SK-N-SH (cell line): ENCODE results near the gene KRTAP4-3. TPM values are rescaled to one million over a fixed set of nuclear protein-coding genes. Genes with fewer than 3 reads are reported as not detected.
"Not testable (repeated sequence)": the region's sequence is repeated elsewhere in the genome, so short reads cannot be mapped to it uniquely, and the experiment has no call there.

Source experiments
- CTCF ChIA-PET: fragments of 300-600, 350-600 bp; formaldehyde crosslinking; extraction: SDS; loops from one replicate; lab custom pipeline; 2021; lab: Yijun Ruan, JAX
- POLR2A ChIA-PET: fragments of 350-600 bp; sonication (Branson Sonifier 250); formaldehyde crosslinking; extraction: SDS; loops from one replicate; lab custom pipeline; 2020; ENCODE audit warnings: antibody characterized with exemption, inconsistent platforms; lab: Yijun Ruan, JAX
- DNase-seq: peaks from one replicate; pipeline ENCODE4 v3.0.0; 2012
- H2AFZ ChIP-seq: fragments of 200-600 bp; sonication (generic); 2 replicates; pipeline ENCODE4 v1.8.1; 2016; ENCODE audit warnings: antibody characterized with exemption, mild to moderate bottlenecking, low read depth
- H3F3A ChIP-seq: fragments of 200-600 bp; sonication (generic); replicated peaks from 2 replicates; pipeline ENCODE3; 2016; ENCODE audit warnings: antibody characterized with exemption, mild to moderate bottlenecking; ENCODE audit not compliant: insufficient read depth
- H3K27ac ChIP-seq, 2 experiments: fragments of 200-500 bp in 1 of 2; fragments of 200-600 bp in 1 of 2; sonication (Bioruptor generic) in 1 of 2; sonication (generic), shearing (Covaris generic) in 1 of 2; 2 replicates each; pipeline versions ENCODE4 v1.5.1 to v1.6.1; 2014 to 2016; ENCODE audit warnings: low read depth in 2 of 2, inconsistent platforms in 1 of 2, low read length in 1 of 2, mild to moderate bottlenecking in 1 of 2, mixed read lengths in 1 of 2
- H3K27me3 ChIP-seq: fragments of 200-600 bp; sonication (generic), shearing (Covaris generic); 2 replicates; pipeline ENCODE4 v1.6.1; 2016; ENCODE audit warnings: mixed run types; ENCODE audit not compliant: insufficient read depth
- H3K36me3 ChIP-seq, 2 experiments: fragments of 200-500 bp in 1 of 2; fragments of 200-600 bp in 1 of 2; sonication (Bioruptor generic) in 1 of 2; sonication (generic) in 1 of 2; replicated peaks in 1 of 2; 2 replicates each; pipeline versions ENCODE3 to v1.5.1; 2014 to 2016; ENCODE audit warnings: low read length in 1 of 2, mild to moderate bottlenecking in 1 of 2; ENCODE audit not compliant: insufficient read depth in 2 of 2, control insufficient read depth in 1 of 2
- H3K4me1 ChIP-seq, 2 experiments: fragments of 200-500 bp in 1 of 2; fragments of 200-600 bp in 1 of 2; sonication (Bioruptor generic) in 1 of 2; sonication (generic), shearing (Covaris generic) in 1 of 2; 2 replicates each; pipeline versions ENCODE4 v1.5.1 to v1.6.1; 2014 to 2016; ENCODE audit warnings: low read depth in 1 of 2, low read length in 1 of 2, mixed run types in 1 of 2; ENCODE audit not compliant: insufficient read depth in 2 of 2, control insufficient read depth in 1 of 2
- H3K4me2 ChIP-seq: fragments of 200-600 bp; sonication (generic), shearing (Covaris generic); 2 replicates; pipeline ENCODE4 v1.6.1; 2017; ENCODE audit warnings: mixed run types
- H3K4me3 ChIP-seq, 2 experiments: fragments of 200-500 bp in 1 of 2; fragments of 200-600 bp in 1 of 2; sonication (Bioruptor generic) in 1 of 2; sonication (generic), shearing (Covaris generic) in 1 of 2; 2 replicates each; pipeline versions ENCODE4 v1.5.1 to v1.8.1; 2014 to 2016; ENCODE audit warnings: low read depth in 2 of 2, inconsistent platforms in 1 of 2, low read length in 1 of 2, mild to moderate bottlenecking in 1 of 2, mixed read lengths in 1 of 2, moderate library complexity in 1 of 2
- H3K79me2 ChIP-seq: fragments of 200-600 bp; sonication (generic); 2 replicates; pipeline ENCODE4 v1.8.1; 2017; ENCODE audit warnings: mild to moderate bottlenecking; ENCODE audit not compliant: insufficient read depth
- H3K9ac ChIP-seq: fragments of 200-600 bp; sonication (generic); 2 replicates; pipeline ENCODE4 v1.6.1; 2017; ENCODE audit warnings: mixed run types
- H3K9me2 ChIP-seq: fragments of 200-600 bp; sonication (generic); 2 replicates; pipeline ENCODE4 v1.6.1; 2017; ENCODE audit warnings: mixed run types
- H3K9me3 ChIP-seq: fragments of 200-600 bp; sonication (generic); 2 replicates; pipeline ENCODE4 v1.6.1; 2017; ENCODE audit warnings: mixed run types, mild to moderate bottlenecking, moderate library complexity
- H4K20me1 ChIP-seq: fragments of 200-600 bp; sonication (generic); 2 replicates; pipeline ENCODE4 v1.6.1; 2017; ENCODE audit warnings: mild to moderate bottlenecking, mixed run types; ENCODE audit not compliant: insufficient read depth
- EZH2phosphoT487 ChIP-seq: fragments of 200-600 bp; sonication (generic); IDR thresholded peaks from 2 replicates; pipeline ENCODE4 v1.6.1; 2017; ENCODE audit warnings: low read depth, mixed run types, mild to moderate bottlenecking, antibody characterized with exemption, moderate library complexity, borderline replicate concordance
- FOSL2 ChIP-seq: IDR thresholded peaks from 2 replicates; pipeline ENCODE4 v1.4.0; 2012; ENCODE audit warnings: low read depth, mild to moderate bottlenecking, moderate library complexity, borderline replicate concordance
- FOXJ3 ChIP-seq: sonication (generic); formaldehyde crosslinking; IDR thresholded peaks from 2 replicates; pipeline ENCODE4 v1.5.1; 2020; ENCODE audit warnings: mild to moderate bottlenecking, missing genetic modification reagents
- GABPA ChIP-seq: IDR thresholded peaks from 2 replicates; pipeline ENCODE4 v1.4.0; 2012; ENCODE audit warnings: low read depth, mild to moderate bottlenecking
- GATA2 ChIP-seq: sonication (generic); formaldehyde crosslinking; IDR thresholded peaks from 2 replicates; pipeline ENCODE4 v1.5.0; 2020; ENCODE audit warnings: mild to moderate bottlenecking, missing genetic modification reagents
- POLR2AphosphoS5 ChIP-seq: IDR thresholded peaks from 2 replicates; pipeline ENCODE4 v1.6.1; 2012; ENCODE audit warnings: low read depth, low read length
- RAD21 ChIP-seq: IDR thresholded peaks from 2 replicates; pipeline ENCODE4 v1.6.1; 2012; ENCODE audit warnings: mild to moderate bottlenecking, low read length
- RCOR1 ChIP-seq: fragments of 150-350 bp; IDR thresholded peaks from 2 replicates; pipeline ENCODE4 v1.6.1; 2017; ENCODE audit warnings: antibody characterized with exemption, low read length
- REST ChIP-seq: IDR thresholded peaks from 2 replicates; pipeline ENCODE4 v1.6.1; 2012; ENCODE audit warnings: mild to moderate bottlenecking, low read depth, low read length, moderate library complexity
- RXRA ChIP-seq: IDR thresholded peaks from 2 replicates; pipeline ENCODE4 v1.4.0; 2012; ENCODE audit warnings: low read depth, mild to moderate bottlenecking, borderline replicate concordance
- YY1 ChIP-seq: IDR thresholded peaks from 2 replicates; pipeline ENCODE4 v1.4.0; 2012; ENCODE audit warnings: low read depth, mild to moderate bottlenecking
- WGBS: methylation state at CpG from one replicate; pipeline ENCODE4 v1.1.6; 2017; ENCODE audit warnings: low lambda C conversion rate; 5-methylcytosine and 5-hydroxymethylcytosine counted together
- polyA plus RNA-seq, 3 experiments: library from polyadenylated mRNA; depleted of rRNA; stranded (reverse); fragments of >200 nt; gene quantifications; 2 replicates each; pipeline ENCODE4 v1.2.3, GENCODE V29; 2012
- small RNA-seq, 7 experiments: library from RNA; depleted of rRNA; stranded (forward); fragments of <200 nt; gene quantifications; one replicate each; pipeline ENCODE3, GENCODE V24; 2012

The KRTAP4-3 gene
- polyA plus RNA-seq, 1 of the 3 experiments (the other 2 are of a cell fraction), result not detected

- no peaks in the 10 kb centered on the region for H4K20me1 ChIP-seq
- no peaks in the 10 kb centered on the region for H3K9me3 ChIP-seq
- POLR2A ChIA-PET, result no interaction called here
- H3K9me2 ChIP-seq, result no peaks in the 10 kb centered on the region
- CTCF ChIA-PET, result no interaction called here
- peak overlapping the region; percentile 59; the same call in 1 of the 2 replicates for H2AFZ ChIP-seq
- H3K9ac ChIP-seq, result no peak overlapping the region
- H3K27me3 ChIP-seq, result no peaks in the 10 kb centered on the region; the same call in 1 of the 2 replicates
- H3K36me3 ChIP-seq, result no peaks in the 10 kb centered on the region
- peaks cover 0 to 9% of the 10 kb centered on the region in 2 experiments; a peak in 1 of 4 replicates for H3K4me1 ChIP-seq
- no peak overlapping the region for H3K4me3 ChIP-seq
- peak overlapping the region; percentile 27 for H3K4me2 ChIP-seq
- TF ChIP-seq RXRA (no peak), GATA2 (CRISPR knock-in tag) (no peak), YY1 (no peak), REST (no peak), EZH2phosphoT487 (no peak), RAD21 (no peak), FOSL2 (no peak), FOXJ3 (CRISPR knock-in tag) (no peak), GABPA (no peak), RCOR1 (no peak), POLR2AphosphoS5 (no peak)
- no peaks in the 10 kb centered on the region for H3K79me2 ChIP-seq
- H3F3A ChIP-seq, result no peaks in the 10 kb centered on the region
- no peak overlapping the region for H3K27ac ChIP-seq
- 14% methylated on average over 4 of the region's 4 CpGs for WGBS
- no peak for DNase-seq
Measured at GRCh38 chr17:41118721-41119120, 49.3 kb downstream of the KRTAP4-3 start.

GRCh38 chr17:41117846-41118386 lies 50.1 kb downstream of the KRTAP4-3 start, which contains the start of gene KRTAP4-11:
Gene KRTAP4-11 (minus strand): TSS chr17:41118373. CDS start chr17:41118315, 58 bp downstream.
- H3K36me3 ChIP-seq, H3K9me2 ChIP-seq, H3K79me2 ChIP-seq, H3K9ac ChIP-seq, POLR2A ChIA-PET, H3K27ac ChIP-seq, H3F3A ChIP-seq, DNase-seq, CTCF ChIA-PET, H3K4me3 ChIP-seq, H3K9me3 ChIP-seq, H3K27me3 ChIP-seq, H4K20me1 ChIP-seq, H3K4me1 ChIP-seq: not testable (repeated sequence)
- Histone ChIP-seq H2AFZ (peak within 1 kb of the TSS; percentile 59; the same call in 1 of the 2 replicates), H3K4me2 (peak within 1 kb of the TSS; percentile 27)
- WGBS, result 27% methylated on average over 7 of the region's 10 CpGs

Small RNAs within 50 kb of the gene (small RNA-seq; reads per million reads assigned to genes)
- 0 reads per million in 7 experiments for gene KRTAP4-17P

Other genes starting within 250 kb of the KRTAP4-3 start
- not detected in 2 replicates for gene KRT23, start 230.6 kb downstream of the KRTAP4-3 start, polyA plus RNA-seq (2012; rRNA removed)
- not detected in 2 replicates for gene KRT39, start 201.3 kb downstream of the KRTAP4-3 start, polyA plus RNA-seq (2012; rRNA removed)
- not detected in 2 replicates for gene KRT40, start 183.9 kb downstream of the KRTAP4-3 start, polyA plus RNA-seq (2012; rRNA removed)
- not detected in 2 replicates for gene KRTAP3-3, start 174.1 kb downstream of the KRTAP4-3 start, polyA plus RNA-seq (2012; rRNA removed)
- not detected in 2 replicates for gene KRTAP3-2, start 168.3 kb downstream of the KRTAP4-3 start, polyA plus RNA-seq (2012; rRNA removed)
- gene KRTAP3-1, start 159.1 kb downstream of the KRTAP4-3 start, polyA plus RNA-seq (2012; rRNA removed), result not detected in 2 replicates
- not detected in 2 replicates for gene KRTAP1-5, start 141.0 kb downstream of the KRTAP4-3 start, polyA plus RNA-seq (2012; rRNA removed)
- gene KRTAP1-4, start 138.0 kb downstream of the KRTAP4-3 start, polyA plus RNA-seq (2012; rRNA removed), result not detected in 2 replicates
- not detected in 2 replicates for gene KRTAP1-3, start 133.3 kb downstream of the KRTAP4-3 start, polyA plus RNA-seq (2012; rRNA removed)
- gene KRTAP1-1, start 126.8 kb downstream of the KRTAP4-3 start, polyA plus RNA-seq (2012; rRNA removed), result not detected in 2 replicates
- not detected in 2 replicates for gene KRTAP2-1, start 120.9 kb downstream of the KRTAP4-3 start, polyA plus RNA-seq (2012; rRNA removed)
- not detected in 2 replicates for gene KRTAP2-2, start 113.0 kb downstream of the KRTAP4-3 start, polyA plus RNA-seq (2012; rRNA removed)
- gene KRTAP2-3, start 108.1 kb downstream of the KRTAP4-3 start, polyA plus RNA-seq (2012; rRNA removed), result 0.36 and 0.39 TPM in 2 replicates
- gene KRTAP2-4, start 102.3 kb downstream of the KRTAP4-3 start, polyA plus RNA-seq (2012; rRNA removed), result not detected in 2 replicates
- gene KRTAP4-7, start 84.1 kb downstream of the KRTAP4-3 start, polyA plus RNA-seq (2012; rRNA removed), result not detected in 2 replicates
- not detected in 2 replicates for gene KRTAP4-8, start 70.1 kb downstream of the KRTAP4-3 start, polyA plus RNA-seq (2012; rRNA removed)
- not detected in 2 replicates for gene KRTAP4-16, start 66.0 kb downstream of the KRTAP4-3 start, polyA plus RNA-seq (2012; rRNA removed)
- gene KRTAP4-9, start 62.8 kb downstream of the KRTAP4-3 start, polyA plus RNA-seq (2012; rRNA removed), result not detected in 2 replicates
- gene KRTAP4-11, start 49.8 kb downstream of the KRTAP4-3 start, polyA plus RNA-seq (2012; rRNA removed), result not detected in 2 replicates
- not detected in 2 replicates for gene KRTAP4-12, start 44.0 kb downstream of the KRTAP4-3 start, polyA plus RNA-seq (2012; rRNA removed)
- gene KRTAP4-6, start 27.7 kb downstream of the KRTAP4-3 start, polyA plus RNA-seq (2012; rRNA removed), result not detected in 2 replicates
- gene KRTAP4-5, start 18.4 kb downstream of the KRTAP4-3 start, polyA plus RNA-seq (2012; rRNA removed), result not detected in 2 replicates
- not detected in 2 replicates for gene KRTAP4-4, start 7.5 kb downstream of the KRTAP4-3 start, polyA plus RNA-seq (2012; rRNA removed)
- gene KRTAP4-2, start 10.0 kb upstream of the KRTAP4-3 start, polyA plus RNA-seq (2012; rRNA removed), result not detected in 2 replicates
- not detected in 2 replicates for gene KRTAP4-1, start 16.7 kb upstream of the KRTAP4-3 start, polyA plus RNA-seq (2012; rRNA removed)
- gene KRTAP9-1, start 21.7 kb upstream of the KRTAP4-3 start, polyA plus RNA-seq (2012; rRNA removed), result not detected in 2 replicates
- gene KRTAP9-2, start 58.4 kb upstream of the KRTAP4-3 start, polyA plus RNA-seq (2012; rRNA removed), result not detected in 2 replicates
- gene KRTAP9-3, start 64.2 kb upstream of the KRTAP4-3 start, polyA plus RNA-seq (2012; rRNA removed), result not detected in 2 replicates
- not detected in 2 replicates for gene KRTAP9-8, start 69.8 kb upstream of the KRTAP4-3 start, polyA plus RNA-seq (2012; rRNA removed)
- gene KRTAP9-4, start 81.5 kb upstream of the KRTAP4-3 start, polyA plus RNA-seq (2012; rRNA removed), result not detected in 2 replicates
- not detected in 2 replicates for gene KRTAP9-9, start 87.2 kb upstream of the KRTAP4-3 start, polyA plus RNA-seq (2012; rRNA removed)
- not detected in 2 replicates for gene KRTAP9-6, start 97.2 kb upstream of the KRTAP4-3 start, polyA plus RNA-seq (2012; rRNA removed)
- not detected in 2 replicates for gene KRTAP9-7, start 107.5 kb upstream of the KRTAP4-3 start, polyA plus RNA-seq (2012; rRNA removed)
- gene KRTAP29-1, start 134.6 kb upstream of the KRTAP4-3 start, polyA plus RNA-seq (2012; rRNA removed), result not detected in 2 replicates
- not detected in 2 replicates for gene KRTAP16-1, start 141.1 kb upstream of the KRTAP4-3 start, polyA plus RNA-seq (2012; rRNA removed)
- gene KRTAP17-1, start 147.5 kb upstream of the KRTAP4-3 start, polyA plus RNA-seq (2012; rRNA removed), result not detected in 2 replicates
- not detected in 2 replicates for gene KRT33A, start 182.6 kb upstream of the KRTAP4-3 start, polyA plus RNA-seq (2012; rRNA removed)
- gene KRT33B, start 201.6 kb upstream of the KRTAP4-3 start, polyA plus RNA-seq (2012; rRNA removed), result 0.08 TPM in 1 of 2 replicates, not detected in the other
- 0.05 and 0.08 TPM in 2 replicates for gene KRT34, start 214.1 kb upstream of the KRTAP4-3 start, polyA plus RNA-seq (2012; rRNA removed)
- 0.03 TPM in 1 of 2 replicates, not detected in the other for gene KRT31, start 229.4 kb upstream of the KRTAP4-3 start, polyA plus RNA-seq (2012; rRNA removed)